ENCODE measurements around the gene ERAP2.
A peak's percentile ranks its signal among the peaks of the same experiment; 100 is the strongest.

Gene ERAP2

GRCh38 chr5:96909435-96909834, 33.1 kb downstream of the ERAP2 start:
- DNase-seq (ENCODE audit: low spot score), result no peak
- TF ChIP-seq, protein P1, sequence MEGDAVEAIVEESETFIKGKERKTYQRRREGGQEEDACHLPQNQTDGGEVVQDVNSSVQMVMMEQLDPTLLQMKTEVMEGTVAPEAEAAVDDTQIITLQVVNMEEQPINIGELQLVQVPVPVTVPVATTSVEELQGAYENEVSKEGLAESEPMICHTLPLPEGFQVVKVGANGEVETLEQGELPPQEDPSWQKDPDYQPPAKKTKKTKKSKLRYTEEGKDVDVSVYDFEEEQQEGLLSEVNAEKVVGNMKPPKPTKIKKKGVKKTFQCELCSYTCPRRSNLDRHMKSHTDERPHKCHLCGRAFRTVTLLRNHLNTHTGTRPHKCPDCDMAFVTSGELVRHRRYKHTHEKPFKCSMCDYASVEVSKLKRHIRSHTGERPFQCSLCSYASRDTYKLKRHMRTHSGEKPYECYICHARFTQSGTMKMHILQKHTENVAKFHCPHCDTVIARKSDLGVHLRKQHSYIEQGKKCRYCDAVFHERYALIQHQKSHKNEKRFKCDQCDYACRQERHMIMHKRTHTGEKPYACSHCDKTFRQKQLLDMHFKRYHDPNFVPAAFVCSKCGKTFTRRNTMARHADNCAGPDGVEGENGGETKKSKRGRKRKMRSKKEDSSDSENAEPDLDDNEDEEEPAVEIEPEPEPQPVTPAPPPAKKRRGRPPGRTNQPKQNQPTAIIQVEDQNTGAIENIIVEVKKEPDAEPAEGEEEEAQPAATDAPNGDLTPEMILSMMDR (IDR thresholded peaks at IDR 0.05; ENCODE audit: extremely low read depth, missing control alignments), result no peak

GRCh38 chr5:96911139-96911538, 34.8 kb downstream of the ERAP2 start:
- TF ChIP-seq, protein P1 (IDR thresholded peaks at IDR 0.05; ENCODE audit: extremely low read depth, missing control alignments), result no peak
- no peak for DNase-seq (ENCODE audit: low spot score)

GRCh38 chr5:96913233-96913632, 36.9 kb downstream of the ERAP2 start:
- DNase-seq (ENCODE audit: low spot score), result no peak
- TF ChIP-seq, protein P1 (IDR thresholded peaks at IDR 0.05; ENCODE audit: extremely low read depth, missing control alignments), result no peak

DNA sequence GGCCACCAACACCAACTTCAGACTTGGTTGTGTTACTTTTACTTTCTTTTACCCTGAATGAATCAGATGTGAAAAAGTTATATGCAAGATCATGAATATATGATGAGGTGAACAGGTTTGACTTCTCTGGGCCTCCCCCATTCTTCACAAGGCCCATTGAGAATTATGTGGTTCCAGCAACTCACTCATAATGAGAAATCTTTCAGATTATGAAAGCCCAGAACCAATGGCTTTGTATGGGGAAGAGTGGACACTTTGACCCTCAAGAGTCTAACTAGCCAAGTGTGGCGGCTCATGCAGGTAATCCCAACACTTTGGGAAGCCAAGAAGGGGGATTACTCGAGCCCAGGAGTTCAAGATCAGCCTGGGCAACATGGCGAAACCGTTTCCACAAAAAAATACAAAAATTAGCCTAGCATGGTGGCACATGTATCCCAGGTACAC, 43.5 kb downstream of the ERAP2 start:
- TF ChIP-seq, protein P1 (IDR thresholded peaks at IDR 0.05; ENCODE audit: extremely low read depth, missing control alignments), result no peak
- peak; percentile 57 for DNase-seq (ENCODE audit: low spot score)

GRCh38 chr5:96920744-96921355, 44.5 kb downstream of the ERAP2 start:
- no peak for DNase-seq (ENCODE audit: low spot score)
- TF ChIP-seq, protein P1 (IDR thresholded peaks at IDR 0.05; ENCODE audit: extremely low read depth, missing control alignments), result no peak

DNA sequence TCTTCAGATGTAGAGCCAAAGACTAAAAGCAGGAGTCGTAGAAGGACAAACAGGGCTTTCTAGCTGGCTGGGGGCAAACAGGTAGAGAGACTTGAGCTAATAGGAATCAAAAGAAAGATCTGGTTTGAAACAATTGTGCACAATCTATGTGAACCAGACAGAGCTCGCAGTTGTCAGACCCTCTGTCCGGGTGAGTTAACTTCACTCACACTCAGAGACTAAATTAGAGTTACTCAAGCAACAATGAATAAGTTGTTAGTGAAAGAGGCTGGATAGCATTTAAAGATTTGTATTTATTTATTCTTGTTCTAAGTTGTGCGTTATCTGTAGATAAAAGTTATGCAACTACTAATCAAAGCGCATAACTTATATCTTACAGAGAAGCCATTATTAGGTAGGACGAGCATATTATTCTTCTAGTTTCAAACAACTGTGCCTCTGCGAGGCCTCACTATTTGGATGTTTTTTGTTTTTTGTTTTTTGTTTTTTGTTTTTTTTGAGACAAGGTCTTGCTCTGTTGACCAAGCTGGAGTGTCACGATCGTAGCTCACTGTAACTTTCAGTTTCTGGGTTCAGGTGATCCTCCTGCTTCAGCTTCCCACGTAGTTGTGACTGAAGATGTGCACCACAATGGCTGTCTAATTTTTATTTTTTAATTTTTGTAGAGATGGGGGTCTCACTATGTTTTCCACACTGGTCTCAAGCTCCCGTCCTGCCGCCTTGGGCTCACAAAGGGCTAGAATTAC, 46.4 kb downstream of the ERAP2 start:
- TF ChIP-seq, protein P1 (IDR thresholded peaks at IDR 0.05; ENCODE audit: extremely low read depth, missing control alignments), result no peak
- no peak for DNase-seq (ENCODE audit: low spot score)

- no peak for DNase-seq (ENCODE audit: low spot score)
- TF ChIP-seq, protein P1 (IDR thresholded peaks at IDR 0.05; ENCODE audit: extremely low read depth, missing control alignments), result no peak
Observed at GRCh38 chr5:96924016-96924443, 47.7 kb downstream of the ERAP2 start.
